T-cell (primary cell): ENCODE data around the gene OST4. TPM values are rescaled to one million over a fixed set of nuclear protein-coding genes. Genes with fewer than 3 reads are reported as not detected.

Experiments used
- ATAC-seq, 4 experiments: fragments of 200-7000 bp in 3 of 4; fragments of 150-1000 bp in 1 of 4; cut with Tn5 transposase; replicated peaks in 1 of 4; 1 replicate in 3 of 4; 2 replicates in 1 of 4; pipeline ENCODE4 v1.10.0; 2021; ENCODE audit warnings: moderate library complexity in 3 of 4, mild to moderate bottlenecking in 2 of 4, moderate number of reproducible peaks in 1 of 4
- CTCF ChIA-PET, 2 donors: fragments of 300-600 bp; sonication (Branson Sonifier 250); formaldehyde crosslinking; loops; one replicate each; lab custom pipeline; 2022; ENCODE audit warnings: antibody characterized with exemption in 2 of 2; lab: Charles Lee
- POLR2A ChIA-PET, 2 donors: fragments of 300-600 bp; sonication (Branson Sonifier 250); formaldehyde crosslinking; loops; one replicate each; lab custom pipeline; 2022; ENCODE audit warnings: antibody characterized with exemption in 2 of 2; lab: Charles Lee
- DNase-seq, 35 experiments: peaks; one replicate each; pipeline versions ENCODE4 v3.0.0 to v3.0.0-alpha.2; 2013 to 2023
- H3K27ac ChIP-seq: one replicate; pipeline ENCODE4 v1.5.1; 2013; ENCODE audit warnings: low read length
- H3K27me3 ChIP-seq, 2 experiments: replicated peaks in 1 of 2; 1 replicate in 1 of 2; 2 replicates in 1 of 2; pipeline versions ENCODE4 v1.6.1 to v1.7.0; 2013; ENCODE audit warnings: low read length in 1 of 2, mixed read lengths in 1 of 2; ENCODE audit not compliant: control insufficient read depth in 2 of 2, insufficient read depth in 2 of 2; ENCODE audit errors: extremely low read depth in 1 of 2
- H3K36me3 ChIP-seq, 2 donors: 1 replicate in 1 of 2; 2 replicates in 1 of 2; pipeline versions ENCODE4 v1.6.1 to v1.7.0; 2013; ENCODE audit warnings: low read length in 1 of 2; ENCODE audit not compliant: control insufficient read depth in 2 of 2, insufficient read depth in 1 of 2; ENCODE audit errors: extremely low read depth in 1 of 2
- H3K4me1 ChIP-seq, 2 experiments: 1 replicate in 1 of 2; 2 replicates in 1 of 2; pipeline versions ENCODE4 v1.6.1 to v1.7.0; 2013; ENCODE audit warnings: low read length in 2 of 2, mixed read lengths in 1 of 2; ENCODE audit not compliant: insufficient read depth in 2 of 2, control insufficient read depth in 1 of 2; ENCODE audit errors: extremely low read depth in 1 of 2
- H3K4me3 ChIP-seq, 2 donors: 1 replicate in 1 of 2; 2 replicates in 1 of 2; pipeline versions ENCODE4 v1.5.1 to v1.7.0; 2013; ENCODE audit warnings: mild to moderate bottlenecking in 2 of 2, low read length in 1 of 2, moderate library complexity in 1 of 2; ENCODE audit not compliant: control insufficient read depth in 1 of 2; ENCODE audit errors: extremely low read depth in 1 of 2
- H3K9me3 ChIP-seq: 2 replicates; pipeline ENCODE4 v1.7.0; 2013
- H3K27ac Mint-ChIP-seq, 2 donors: one replicate each; pipeline ENCODE4 v1.8.0; 2020 to 2021; ENCODE audit warnings: mild to moderate bottlenecking in 2 of 2, mixed read lengths in 2 of 2
- H3K27me3 Mint-ChIP-seq, 2 donors: one replicate each; pipeline ENCODE4 v1.8.0; 2021 to 2022; ENCODE audit warnings: mixed read lengths in 2 of 2
- H3K36me3 Mint-ChIP-seq: one replicate; pipeline ENCODE4 v1.8.0; 2021; ENCODE audit warnings: mixed read lengths
- H3K4me1 Mint-ChIP-seq, 3 donors: one replicate each; pipeline ENCODE4 v1.8.0; 2020 to 2022; ENCODE audit warnings: mixed read lengths in 3 of 3, mild to moderate bottlenecking in 1 of 3
- H3K4me3 Mint-ChIP-seq, 3 donors: one replicate each; pipeline ENCODE4 v1.8.0; 2020 to 2022; ENCODE audit warnings: mild to moderate bottlenecking in 3 of 3, mixed read lengths in 3 of 3, moderate library complexity in 3 of 3
- H3K9me3 Mint-ChIP-seq, 3 donors: one replicate each; pipeline ENCODE4 v1.8.0; 2020 to 2022; ENCODE audit warnings: mixed read lengths in 3 of 3
- WGBS: methylation state at CpG from one replicate; pipeline ENCODE4 v1.1.5; 2013; ENCODE audit warnings: missing lambda C conversion rate; ENCODE audit not compliant: insufficient coverage; 5-methylcytosine and 5-hydroxymethylcytosine counted together
- total RNA-seq, 35 experiments: library from RNA in 6 of 35; stranded (reverse) in 6 of 35; fragments of 120-200 nt in 1 of 35; gene quantifications; one replicate each; pipeline versions ENCODE4 v1.2.1 to v1.2.4 and lab custom pipeline; 2013 to 2026

OST4 gene
- total RNA-seq, 5 donors from 2014 or later (not counting 1 experiment from before 2014, with no cell fraction given): 217 to 292 (median 236) TPM

DNA sequence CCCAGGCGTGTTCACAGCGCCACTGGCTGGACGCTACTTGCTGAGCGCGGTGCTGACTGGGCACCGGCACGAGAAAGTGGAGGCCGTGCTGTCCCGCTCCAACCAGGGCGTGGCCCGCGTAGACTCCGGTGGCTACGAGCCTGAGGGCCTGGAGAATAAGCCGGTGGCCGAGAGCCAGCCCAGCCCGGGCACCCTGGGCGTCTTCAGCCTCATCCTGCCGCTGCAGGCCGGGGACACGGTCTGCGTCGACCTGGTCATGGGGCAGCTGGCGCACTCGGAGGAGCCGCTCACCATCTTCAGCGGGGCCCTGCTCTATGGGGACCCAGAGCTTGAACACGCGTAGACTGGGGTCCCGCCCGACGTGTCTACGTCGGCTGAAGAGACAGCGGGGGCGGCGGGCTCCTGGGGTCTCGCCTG, 14.2 kb upstream of the OST4 start:
- Mint-ChIP-seq H3K9me3 (no peaks in the 10 kb centered on the region), H3K4me1 (peaks cover 26 to 31% (median 29%) of the 10 kb centered on the region in 3 donors), H3K27me3 (no peaks in the 10 kb centered on the region), H3K27ac (peak overlapping the region; percentile 54 to 74), H3K4me3 (peak overlapping the region; percentile 66 to 84 (median 80)), H3K36me3 (no peaks in the 10 kb centered on the region)
- WGBS: 4% methylated on average over 38 of the region's 38 CpGs
- peak overlapping the region; percentile 82 for H3K27ac ChIP-seq
- H3K27me3 ChIP-seq: peaks cover 0 to 4% of the 10 kb centered on the region in 2 experiments
- ChIA-PET CTCF (no interaction called here), POLR2A (no interaction called here)
- DNase-seq (peak in 7 of 35 experiments; percentile 4 to 24 (median 18)), ATAC-seq (peak in 1 of 4 experiments; percentile 2)
- peak overlapping the region; percentile 53 to 67 for H3K4me3 ChIP-seq
- H3K4me1 ChIP-seq: peaks cover 9 to 50% of the 10 kb centered on the region in 2 experiments
- no peaks in the 10 kb centered on the region for H3K36me3 ChIP-seq
- no peaks in the 10 kb centered on the region for H3K9me3 ChIP-seq

DNA sequence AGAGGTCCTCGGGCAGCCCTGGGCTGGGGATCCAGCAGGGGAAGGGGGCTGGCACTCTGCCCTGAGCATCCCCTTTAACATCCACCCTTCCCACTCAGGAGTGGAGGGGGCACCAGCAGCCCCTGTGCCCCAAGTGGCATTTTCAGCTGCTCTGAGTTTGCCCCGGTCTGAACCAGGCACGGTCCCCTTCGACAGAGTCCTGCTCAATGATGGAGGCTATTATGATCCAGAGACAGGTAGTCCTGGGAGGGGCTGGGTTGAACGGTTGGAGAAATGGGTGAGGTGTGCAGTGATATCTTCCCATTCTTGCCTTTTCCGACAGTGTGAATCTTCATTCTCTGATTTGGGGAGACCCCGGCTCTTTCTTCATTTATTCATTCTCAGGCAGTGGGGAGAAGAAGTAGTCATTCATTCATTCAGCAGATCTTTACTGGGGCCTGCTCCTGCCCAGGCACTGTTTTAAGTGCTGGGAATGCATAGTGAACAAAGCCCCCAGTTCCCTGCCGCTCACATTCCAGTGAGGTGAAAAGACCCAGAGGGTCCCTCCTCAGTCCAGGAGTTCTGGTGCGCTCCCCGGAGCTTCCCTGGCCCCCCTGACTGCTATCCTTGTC, 13.7 kb upstream of the OST4 start:
- Histone ChIP-seq H3K9me3 (no peaks in the 10 kb centered on the region), H3K27ac (peak overlapping the region; percentile 82), H3K27me3 (peaks cover 0 to 4% of the 10 kb centered on the region in 2 experiments), H3K4me1 (peaks cover 9 to 54% of the 10 kb centered on the region in 2 experiments), H3K4me3 (peak overlapping the region; percentile 53 to 67), H3K36me3 (no peaks in the 10 kb centered on the region)
- ChIA-PET CTCF (no interaction called here), POLR2A (no interaction called here)
- ATAC-seq: no peak
- Mint-ChIP-seq H3K27me3 (no peaks in the 10 kb centered on the region), H3K27ac (peak overlapping the region; percentile 54 to 74), H3K9me3 (no peaks in the 10 kb centered on the region), H3K4me1 (peaks cover 31 to 33% (median 32%) of the 10 kb centered on the region in 3 donors), H3K4me3 (peak overlapping the region; percentile 66 to 84 (median 80)), H3K36me3 (no peaks in the 10 kb centered on the region)
- no peak for DNase-seq
- 81% methylated on average over 4 of the region's 10 CpGs for WGBS

GRCh38 chr2:27084297-27085061, 13.0 kb upstream of the OST4 start:
- Mint-ChIP-seq H3K27ac (peak overlapping the region; percentile 11 to 27), H3K27me3 (no peaks in the 10 kb centered on the region), H3K4me1 (peaks cover 33 to 37% (median 35%) of the 10 kb centered on the region in 3 donors), H3K9me3 (no peaks in the 10 kb centered on the region), H3K4me3 (peak overlapping the region; percentile 66 to 84 (median 80)), H3K36me3 (no peaks in the 10 kb centered on the region)
- H3K27ac ChIP-seq: no peak overlapping the region
- ChIA-PET CTCF (no interaction called here), POLR2A (no interaction called here)
- ATAC-seq: no peak
- DNase-seq: no peak
- H3K4me3 ChIP-seq: no peak overlapping the region
- H3K27me3 ChIP-seq: peaks cover 0 to 4% of the 10 kb centered on the region in 2 experiments
- no peaks in the 10 kb centered on the region for H3K36me3 ChIP-seq
- 92% methylated on average over 2 of the region's 6 CpGs for WGBS
- no peaks in the 10 kb centered on the region for H3K9me3 ChIP-seq
- H3K4me1 ChIP-seq: peaks cover 9 to 54% of the 10 kb centered on the region in 2 experiments

DNA sequence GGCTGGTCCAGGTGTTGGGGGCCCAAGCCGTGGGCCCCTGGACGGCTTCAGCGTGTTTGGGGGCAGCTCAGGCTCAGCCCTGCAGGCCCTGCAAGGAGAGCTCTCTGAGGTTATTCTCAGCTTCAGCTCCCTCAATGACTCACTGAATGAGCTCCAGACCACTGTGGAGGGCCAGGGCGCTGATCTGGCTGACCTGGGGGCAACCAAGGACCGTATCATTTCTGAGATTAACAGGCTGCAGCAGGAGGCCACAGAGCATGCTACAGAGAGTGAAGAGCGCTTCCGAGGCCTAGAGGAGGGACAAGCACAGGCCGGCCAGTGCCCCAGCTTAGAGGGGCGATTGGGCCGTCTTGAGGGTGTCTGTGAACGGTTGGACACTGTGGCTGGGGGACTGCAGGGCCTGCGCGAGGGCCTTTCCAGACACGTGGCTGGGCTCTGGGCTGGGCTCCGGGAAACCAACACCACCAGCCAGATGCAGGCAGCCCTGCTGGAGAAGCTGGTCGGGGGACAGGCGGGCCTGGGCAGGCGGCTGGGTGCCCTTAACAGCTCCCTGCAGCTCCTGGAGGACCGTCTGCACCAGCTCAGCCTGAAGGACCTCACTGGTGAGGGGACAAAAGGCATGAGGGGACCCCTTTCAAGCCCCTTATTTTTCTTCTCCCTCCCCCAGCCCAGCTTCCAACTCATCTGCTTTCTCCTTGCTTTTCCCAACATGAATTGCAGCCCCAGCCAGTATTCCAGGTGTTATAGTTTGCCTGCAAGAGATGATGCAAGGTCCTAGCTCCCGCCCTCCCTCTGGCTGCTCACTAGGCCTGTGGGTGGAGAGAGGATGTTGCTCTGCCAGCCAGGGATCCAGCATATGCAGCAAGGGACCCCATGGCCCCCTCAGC, 12.2 kb upstream of the OST4 start:
- Mint-ChIP-seq H3K9me3 (no peaks in the 10 kb centered on the region), H3K27me3 (no peaks in the 10 kb centered on the region), H3K4me3 (peak overlapping the region in 2 of 3 donors; percentile 28 to 41), H3K4me1 (peaks cover 33 to 37% (median 35%) of the 10 kb centered on the region in 3 donors), H3K27ac (peak overlapping the region in 1 of 2 donors; percentile 48), H3K36me3 (no peaks in the 10 kb centered on the region)
- Histone ChIP-seq H3K27ac (no peak overlapping the region), H3K4me3 (no peak overlapping the region), H3K36me3 (no peaks in the 10 kb centered on the region), H3K27me3 (no peaks in the 10 kb centered on the region), H3K9me3 (no peaks in the 10 kb centered on the region), H3K4me1 (peaks cover 9 to 54% of the 10 kb centered on the region in 2 experiments)
- POLR2A ChIA-PET: interaction anchor here in 1 of 2 donors (0.5 kb wide), 1 partner anchor 107 kb away, joined by 3 read pairs; no protein-coding TSS in a partner anchor
- CTCF ChIA-PET: no interaction called here
- 98% methylated on average over 19 of the region's 20 CpGs for WGBS
- DNase-seq (no peak), ATAC-seq (no peak)

- Histone ChIP-seq H3K27ac (no peak overlapping the region), H3K27me3 (no peaks in the 10 kb centered on the region), H3K36me3 (no peaks in the 10 kb centered on the region), H3K4me3 (no peak overlapping the region), H3K4me1 (peaks cover 9 to 54% of the 10 kb centered on the region in 2 experiments), H3K9me3 (no peaks in the 10 kb centered on the region)
- no peak for DNase-seq
- POLR2A ChIA-PET: interaction anchor here in 1 of 2 donors (0.5 kb wide), 1 partner anchor 107 kb away, joined by 3 read pairs; no protein-coding TSS in a partner anchor
- Mint-ChIP-seq H3K27me3 (no peaks in the 10 kb centered on the region), H3K36me3 (no peaks in the 10 kb centered on the region), H3K4me3 (no peak overlapping the region), H3K27ac (no peak overlapping the region), H3K9me3 (no peaks in the 10 kb centered on the region), H3K4me1 (peaks cover 33 to 37% (median 35%) of the 10 kb centered on the region in 3 donors)
- no peak for ATAC-seq
- WGBS: 92% methylated on average over 26 of the region's 27 CpGs
- CTCF ChIA-PET: no interaction called here
Measured at GRCh38 chr2:27082773-27083409, 11.4 kb upstream of the OST4 start.
